C4-2B (cell line): ENCODE measurements around the gene NIPA2.

Source experiments
- CTCF ChIP-seq: fragments of 450-650 bp; conservative IDR thresholded peaks from 2 replicates; pipeline ENCODE4 v1.5.1; 2017; ENCODE audit warnings: mild to moderate bottlenecking
- ZFX ChIP-seq: fragments of 450-650 bp; IDR thresholded peaks from 2 replicates; pipeline ENCODE4 v1.6.1; 2017

GRCh38 chr15:22880068-22880980, 41.9 kb downstream of the NIPA2 start:
- no peak for TF ChIP-seq CTCF
- TF ChIP-seq ZFX = no peak
